ENCODE results near the gene EIPR1.
A peak's percentile ranks its signal among the peaks of the same experiment; 100 is the strongest.

EIPR1 gene

GRCh38 chr2:3170792-3171455 lies 206.7 kb downstream of the EIPR1 start:
- Histone ChIP-seq H3K36me3 (no peaks in the 10 kb centered on the region; the same call in 1 of the 2 replicates), H3K4me1 (peaks cover 15% of the 10 kb centered on the region), H3K9me3 (no peaks in the 10 kb centered on the region), H3K4me3 (ENCODE audit: low read depth, low read length) (no peak overlapping the region), H3K27me3 (no peaks in the 10 kb centered on the region)
- no peak for DNase-seq
- no peak for TF ChIP-seq CTCF (IDR thresholded peaks at IDR 0.05; ENCODE audit: low read depth, low read length)

DNA sequence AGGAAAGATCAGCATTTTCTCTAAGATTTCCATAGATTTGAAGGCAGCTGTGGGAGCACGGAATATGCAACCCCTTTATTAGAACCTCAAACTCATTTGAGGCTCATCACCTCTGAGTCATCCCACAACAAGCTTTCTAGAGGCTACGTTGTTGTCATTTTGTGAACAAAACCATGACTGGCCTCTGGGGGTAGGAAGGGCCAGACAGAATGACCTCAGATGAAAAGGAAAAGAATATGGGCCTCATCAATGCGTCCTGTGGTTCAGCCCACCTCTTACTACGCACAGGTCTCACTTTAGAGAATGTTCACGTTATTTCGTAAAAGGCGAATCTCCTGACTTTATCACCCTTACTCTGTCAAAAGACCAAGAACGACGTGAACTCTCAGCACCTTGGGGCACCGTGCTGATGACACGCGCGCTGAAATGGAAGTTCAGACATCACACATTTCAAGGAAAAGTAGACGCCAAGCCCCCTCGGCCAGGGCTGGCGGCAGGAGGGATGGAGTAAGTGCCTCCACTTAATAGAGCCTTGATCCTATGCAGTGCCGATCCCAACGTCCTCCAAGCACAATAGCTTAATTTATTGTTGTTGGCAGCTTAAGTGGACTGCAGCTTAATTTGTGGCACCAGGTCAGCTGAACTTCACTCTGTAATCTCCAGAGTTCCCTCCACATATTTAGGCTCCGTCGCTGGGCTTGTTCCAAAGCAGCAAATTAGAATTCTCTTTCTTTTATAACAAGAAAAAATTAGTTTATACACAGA lies 208.3 kb downstream of the EIPR1 start:
- Histone ChIP-seq H3K27me3 (no peaks in the 10 kb centered on the region), H3K4me1 (peaks cover 6% of the 10 kb centered on the region; the same call in 1 of the 2 replicates), H3K36me3 (no peaks in the 10 kb centered on the region), H3K9me3 (no peaks in the 10 kb centered on the region), H3K4me3 (ENCODE audit: low read depth, low read length) (no peak overlapping the region)
- DNase-seq: no peak
- TF ChIP-seq CTCF (IDR thresholded peaks at IDR 0.05; ENCODE audit: low read depth, low read length): 0 out of 2 replicates have a peak, but pooled peaks have one; percentile 4

DNA sequence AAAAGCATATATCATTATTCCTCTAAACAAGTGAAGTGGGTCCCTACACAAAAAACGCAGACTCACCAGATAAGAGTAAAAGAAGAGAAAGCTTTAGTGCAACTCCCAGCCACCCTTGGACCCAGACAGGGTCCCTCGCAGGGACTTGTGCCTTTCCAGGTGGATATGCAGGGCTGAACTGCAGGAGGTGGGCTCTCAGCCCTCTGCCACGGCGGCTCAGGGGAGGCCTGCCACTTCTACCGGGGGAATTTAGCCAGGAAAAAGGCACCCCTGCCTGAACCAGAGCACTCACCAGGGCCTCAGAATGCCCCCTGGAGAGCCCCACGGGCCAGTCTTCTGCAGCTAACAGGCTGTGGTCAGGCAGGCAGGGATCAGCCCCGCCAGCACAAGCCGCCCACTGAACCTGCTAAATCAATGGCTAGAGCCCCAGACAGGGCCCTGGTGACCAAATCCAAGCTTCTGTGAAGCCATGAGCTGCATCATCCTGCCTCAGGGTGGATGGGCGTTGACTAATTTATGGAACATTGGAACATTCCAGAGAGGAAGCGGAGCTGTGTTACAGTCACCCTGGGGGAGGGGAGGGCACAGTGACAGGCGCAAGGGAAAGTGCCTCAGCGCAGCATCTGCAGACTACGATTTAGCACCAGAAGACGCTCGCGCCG lies 209.3 kb downstream of the EIPR1 start:
- DNase-seq: no peak
- Histone ChIP-seq H3K9me3 (no peaks in the 10 kb centered on the region), H3K36me3 (no peaks in the 10 kb centered on the region), H3K27me3 (no peaks in the 10 kb centered on the region), H3K4me3 (ENCODE audit: low read depth, low read length) (no peak overlapping the region), H3K4me1 (peaks cover 3% of the 10 kb centered on the region; the same call in 1 of the 2 replicates)
- no peak for TF ChIP-seq CTCF (IDR thresholded peaks at IDR 0.05; ENCODE audit: low read depth, low read length)

DNA sequence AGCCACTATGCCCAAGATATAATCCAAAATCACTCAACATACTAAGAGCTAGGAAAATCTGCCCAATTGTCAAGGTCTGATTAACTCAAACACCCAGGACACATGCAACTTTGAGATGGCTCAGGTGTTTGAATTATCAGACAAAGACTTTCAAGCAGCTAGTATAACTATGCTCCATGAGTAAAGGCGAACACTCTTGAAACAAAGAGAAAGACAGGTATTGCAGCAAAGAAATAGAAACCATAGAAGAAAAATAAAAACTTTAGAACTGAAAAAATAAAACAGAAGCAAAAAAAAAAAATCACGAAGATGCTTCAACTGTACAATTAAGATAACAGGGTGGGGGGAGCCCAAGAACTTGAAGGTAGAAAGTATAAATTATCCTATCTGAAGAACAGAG lies 214.2 kb downstream of the EIPR1 start:
- H3K27me3 ChIP-seq: no peaks in the 10 kb centered on the region
- no peaks in the 10 kb centered on the region for H3K9me3 ChIP-seq
- no peak for DNase-seq
- no peak for TF ChIP-seq CTCF (IDR thresholded peaks at IDR 0.05; ENCODE audit: low read depth, low read length)
- H3K4me3 ChIP-seq (ENCODE audit: low read depth, low read length): no peak overlapping the region
- H3K36me3 ChIP-seq: no peaks in the 10 kb centered on the region
- no peaks in the 10 kb centered on the region for H3K4me1 ChIP-seq

DNA sequence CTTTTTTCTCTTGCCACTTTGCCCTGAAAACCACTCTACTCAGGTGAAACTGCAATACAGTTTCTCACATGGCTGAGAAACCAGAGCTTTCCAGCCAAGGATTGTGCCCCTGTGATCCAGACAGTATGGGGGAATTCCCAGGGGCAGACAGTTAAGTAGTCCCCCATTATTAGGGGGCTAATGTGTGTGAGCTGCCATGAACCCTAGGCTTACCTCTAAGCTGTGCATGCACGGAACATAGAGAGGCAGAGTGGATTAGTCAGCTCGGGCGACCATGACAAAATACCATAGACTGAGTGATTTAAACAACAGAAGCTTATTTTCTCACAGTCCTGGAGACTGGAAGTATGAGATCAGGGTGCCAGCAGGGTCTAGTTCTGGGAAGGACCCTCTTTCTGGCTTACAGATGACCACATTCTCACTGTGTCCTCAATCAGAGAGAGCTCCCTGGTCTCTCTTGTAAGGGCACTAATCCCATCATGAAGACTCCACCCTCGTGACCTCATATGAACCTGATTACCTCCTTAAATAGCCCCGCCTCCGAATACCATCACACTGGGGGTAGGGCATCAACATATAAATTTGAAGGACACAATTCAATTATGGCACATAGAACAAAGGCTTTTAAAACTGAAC lies 215.1 kb downstream of the EIPR1 start:
- Histone ChIP-seq H3K27me3 (no peaks in the 10 kb centered on the region), H3K4me1 (no peaks in the 10 kb centered on the region), H3K4me3 (ENCODE audit: low read depth, low read length) (no peak overlapping the region), H3K36me3 (no peaks in the 10 kb centered on the region), H3K9me3 (no peaks in the 10 kb centered on the region)
- no peak for DNase-seq
- TF ChIP-seq CTCF (IDR thresholded peaks at IDR 0.05; ENCODE audit: low read depth, low read length): no peak
